Measurements from ENCODE around the gene IMPA2.
"Not testable (repeated sequence)": the region's sequence is repeated elsewhere in the genome, so short reads cannot be mapped to it uniquely, and the experiment has no call there.

IMPA2 gene

GRCh38 chr18:11953113-11953512 is 28.2 kb upstream of the IMPA2 start:
- DNase-seq = no peak
- Histone ChIP-seq H3K27me3 (replicated peaks in 2 of 5; ENCODE audit: control insufficient read depth in 4 of 5, insufficient read depth in 5 of 5, low read length in 4 of 5) (no peaks in the 10 kb centered on the region), H3K4me3 (ENCODE audit: control insufficient read depth in 1 of 7, extremely low read depth in 1 of 7, insufficient read depth in 4 of 7, low read depth in 2 of 7, low read length in 6 of 7) (no peak overlapping the region), H3K4me1 (ENCODE audit: control extremely low read depth in 1 of 4, control insufficient read depth in 4 of 4, insufficient read depth in 4 of 4, low read length in 3 of 4) (peaks cover 3 to 15% (median 6%) of the 10 kb centered on the region in 4 experiments), H3K27ac (ENCODE audit: insufficient read depth in 1 of 2, low read depth in 1 of 2, low read length in 2 of 2, poor library complexity in 1 of 2, severe bottlenecking in 2 of 2) (no peak overlapping the region), H3K36me3 (ENCODE audit: control insufficient read depth in 4 of 4, insufficient read depth in 4 of 4, low read length in 3 of 4) (no peaks in the 10 kb centered on the region), H3K9me3 (ENCODE audit: control extremely low read depth in 1 of 5, control insufficient read depth in 4 of 5, insufficient read depth in 2 of 5, low read depth in 1 of 5, low read length in 4 of 5) (peaks cover 0 to 17% (median 10%) of the 10 kb centered on the region in 5 experiments)
- CTCF ChIA-PET = interaction anchor here (1.9 to 3.3 kb wide), 2 partner anchors 36 to 41 kb away, joined by 8 to 32 read pairs; no protein-coding TSS in a partner anchor
- WGBS (ENCODE audit: insufficient coverage) = 100% methylated on average over 2 of the region's 5 CpGs
- POLR2A ChIA-PET = no interaction called here

DNA sequence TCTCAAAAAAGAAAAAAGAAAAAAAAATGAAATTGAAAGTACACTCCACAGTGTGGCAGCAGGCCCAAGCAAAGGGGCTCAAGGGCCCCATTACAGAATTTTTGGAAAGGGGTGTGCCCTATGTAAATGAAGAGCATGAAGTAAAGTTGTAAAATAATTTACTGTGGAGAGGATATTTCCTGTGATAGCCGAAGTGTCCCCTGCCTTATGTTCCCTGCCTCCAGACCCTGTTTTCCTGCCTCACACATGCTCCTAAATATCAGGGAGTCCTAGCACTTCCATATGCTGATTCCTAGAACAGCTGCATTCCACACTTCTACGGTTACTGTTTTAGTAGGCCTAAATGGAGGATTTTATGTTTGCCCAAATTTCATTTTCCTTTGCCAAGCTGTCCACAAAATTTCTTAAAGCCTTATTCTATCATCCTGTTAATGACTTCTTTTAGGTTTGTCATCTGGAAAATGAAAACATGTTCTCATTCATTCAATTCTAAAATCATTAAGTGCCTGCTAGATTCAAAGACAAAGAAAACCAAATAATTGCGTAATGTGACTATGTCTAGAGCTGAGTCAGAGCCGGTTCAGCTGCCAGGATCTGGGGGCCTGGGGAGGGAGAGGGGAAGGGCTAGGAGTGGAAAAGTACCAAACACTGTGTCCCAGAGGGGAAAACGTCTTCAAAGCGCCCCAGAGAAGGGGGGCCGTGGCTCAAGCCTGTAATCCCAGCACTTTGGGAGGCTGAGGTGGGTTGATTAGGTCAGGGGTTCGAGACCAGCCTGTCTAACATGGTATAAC is 25.9 kb upstream of the IMPA2 start:
- Histone ChIP-seq H3K9me3 (ENCODE audit: control extremely low read depth in 1 of 5, control insufficient read depth in 4 of 5, insufficient read depth in 2 of 5, low read depth in 1 of 5, low read length in 4 of 5) (peaks cover 0 to 18% (median 10%) of the 10 kb centered on the region in 5 experiments), H3K4me3 (ENCODE audit: control insufficient read depth in 1 of 7, extremely low read depth in 1 of 7, insufficient read depth in 4 of 7, low read depth in 2 of 7, low read length in 6 of 7) (no peak overlapping the region), H3K27me3 (replicated peaks in 2 of 5; ENCODE audit: control insufficient read depth in 4 of 5, insufficient read depth in 5 of 5, low read length in 4 of 5) (no peaks in the 10 kb centered on the region), H3K36me3 (ENCODE audit: control insufficient read depth in 4 of 4, insufficient read depth in 4 of 4, low read length in 3 of 4) (no peaks in the 10 kb centered on the region), H3K27ac (ENCODE audit: insufficient read depth in 1 of 2, low read depth in 1 of 2, low read length in 2 of 2, poor library complexity in 1 of 2, severe bottlenecking in 2 of 2) (no peak overlapping the region), H3K4me1 (ENCODE audit: control extremely low read depth in 1 of 4, control insufficient read depth in 4 of 4, insufficient read depth in 4 of 4, low read length in 3 of 4) (peaks cover 3 to 7% (median 5%) of the 10 kb centered on the region in 4 experiments)
- peak; percentile 39 to 78 (median 74) for DNase-seq
- POLR2A ChIA-PET = no interaction called here
- 46% methylated on average over 6 of the region's 8 CpGs for WGBS (ENCODE audit: insufficient coverage)
- CTCF ChIA-PET = interaction anchor here (1.0 to 3.3 kb wide), 4 partner anchors 9 to 39 kb away, joined by 3 to 32 read pairs (median 10); no protein-coding TSS in a partner anchor

GRCh38 chr18:11956371-11957308 is 24.7 kb upstream of the IMPA2 start:
- Histone ChIP-seq H3K9me3 (ENCODE audit: control extremely low read depth in 1 of 5, control insufficient read depth in 4 of 5, insufficient read depth in 2 of 5, low read depth in 1 of 5, low read length in 4 of 5) (peaks cover 0 to 18% (median 10%) of the 10 kb centered on the region in 5 experiments), H3K27me3 (replicated peaks in 2 of 5; ENCODE audit: control insufficient read depth in 4 of 5, insufficient read depth in 5 of 5, low read length in 4 of 5) (no peaks in the 10 kb centered on the region), H3K4me1 (ENCODE audit: control extremely low read depth in 1 of 4, control insufficient read depth in 4 of 4, insufficient read depth in 4 of 4, low read length in 3 of 4) (peaks cover 3 to 7% (median 5%) of the 10 kb centered on the region in 4 experiments), H3K4me3 (ENCODE audit: control insufficient read depth in 1 of 7, extremely low read depth in 1 of 7, insufficient read depth in 4 of 7, low read depth in 2 of 7, low read length in 6 of 7) (no peak overlapping the region), H3K36me3 (ENCODE audit: control insufficient read depth in 4 of 4, insufficient read depth in 4 of 4, low read length in 3 of 4) (no peaks in the 10 kb centered on the region), H3K27ac (ENCODE audit: insufficient read depth in 1 of 2, low read depth in 1 of 2, low read length in 2 of 2, poor library complexity in 1 of 2, severe bottlenecking in 2 of 2) (no peak overlapping the region)
- POLR2A ChIA-PET = no interaction called here
- DNase-seq = peak in 1 of 3 donors; percentile 27
- CTCF ChIA-PET = interaction anchor here (0.7 kb wide), 1 partner anchor 19 kb away, joined by 4 read pairs; no protein-coding TSS in a partner anchor
- WGBS (ENCODE audit: insufficient coverage) = 99% methylated on average over 8 of the region's 10 CpGs

DNA sequence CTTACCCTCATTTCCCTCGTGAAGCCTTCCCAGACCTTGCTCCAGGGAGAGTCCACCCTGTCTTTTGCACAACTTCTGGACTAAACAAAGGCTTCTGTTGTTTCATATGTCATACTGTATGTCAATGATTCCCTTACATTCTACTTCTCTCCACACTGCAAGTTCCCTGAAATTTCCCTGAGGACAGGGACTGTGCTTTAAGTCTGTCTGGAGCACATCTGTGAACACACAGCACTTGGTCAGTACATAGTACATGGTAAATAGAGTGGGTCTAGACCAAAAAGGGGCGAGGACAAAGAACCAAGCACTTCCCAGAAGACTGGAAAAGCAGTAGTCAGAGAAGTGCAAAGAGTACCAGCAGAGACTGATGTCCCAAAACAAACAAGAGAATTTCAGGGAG is 23.7 kb upstream of the IMPA2 start:
- Histone ChIP-seq H3K4me3 (ENCODE audit: control insufficient read depth in 1 of 7, extremely low read depth in 1 of 7, insufficient read depth in 4 of 7, low read depth in 2 of 7, low read length in 6 of 7) (no peak overlapping the region), H3K9me3 (ENCODE audit: control extremely low read depth in 1 of 5, control insufficient read depth in 4 of 5, insufficient read depth in 2 of 5, low read depth in 1 of 5, low read length in 4 of 5) (peaks cover 0 to 18% (median 10%) of the 10 kb centered on the region in 5 experiments), H3K4me1 (ENCODE audit: control extremely low read depth in 1 of 4, control insufficient read depth in 4 of 4, insufficient read depth in 4 of 4, low read length in 3 of 4) (peaks cover 3 to 7% (median 5%) of the 10 kb centered on the region in 4 experiments), H3K27me3 (replicated peaks in 2 of 5; ENCODE audit: control insufficient read depth in 4 of 5, insufficient read depth in 5 of 5, low read length in 4 of 5) (no peaks in the 10 kb centered on the region), H3K27ac (ENCODE audit: insufficient read depth in 1 of 2, low read depth in 1 of 2, low read length in 2 of 2, poor library complexity in 1 of 2, severe bottlenecking in 2 of 2) (no peak overlapping the region), H3K36me3 (ENCODE audit: control insufficient read depth in 4 of 4, insufficient read depth in 4 of 4, low read length in 3 of 4) (no peaks in the 10 kb centered on the region)
- DNase-seq = no peak
- 88% methylated on average over 1 of the region's 2 CpGs for WGBS (ENCODE audit: insufficient coverage)
- POLR2A ChIA-PET = no interaction called here
- CTCF ChIA-PET = no interaction called here

- POLR2A ChIA-PET; H3K4me3 ChIP-seq (ENCODE audit: control insufficient read depth in 1 of 7, extremely low read depth in 1 of 7, insufficient read depth in 4 of 7, low read depth in 2 of 7, low read length in 6 of 7); H3K27ac ChIP-seq (ENCODE audit: insufficient read depth in 1 of 2, low read depth in 1 of 2, low read length in 2 of 2, poor library complexity in 1 of 2, severe bottlenecking in 2 of 2); H3K36me3 ChIP-seq (ENCODE audit: control insufficient read depth in 4 of 4, insufficient read depth in 4 of 4, low read length in 3 of 4); H3K27me3 ChIP-seq (replicated peaks in 2 of 5; ENCODE audit: control insufficient read depth in 4 of 5, insufficient read depth in 5 of 5, low read length in 4 of 5); DNase-seq; CTCF ChIA-PET; H3K4me1 ChIP-seq (ENCODE audit: control extremely low read depth in 1 of 4, control insufficient read depth in 4 of 4, insufficient read depth in 4 of 4, low read length in 3 of 4): not testable (repeated sequence)
- 98% methylated on average over 16 of the region's 33 CpGs for WGBS (ENCODE audit: insufficient coverage)
- peaks cover 0 to 18% (median 10%) of the 10 kb centered on the region in 5 experiments for H3K9me3 ChIP-seq (ENCODE audit: control extremely low read depth in 1 of 5, control insufficient read depth in 4 of 5, insufficient read depth in 2 of 5, low read depth in 1 of 5, low read length in 4 of 5)
Measured at GRCh38 chr18:11959651-11960050, 21.7 kb upstream of the IMPA2 start.

- Histone ChIP-seq H3K9me3 (ENCODE audit: control extremely low read depth in 1 of 5, control insufficient read depth in 4 of 5, insufficient read depth in 2 of 5, low read depth in 1 of 5, low read length in 4 of 5) (peaks cover 0 to 18% (median 10%) of the 10 kb centered on the region in 5 experiments), H3K27me3 (replicated peaks in 2 of 5; ENCODE audit: control insufficient read depth in 4 of 5, insufficient read depth in 5 of 5, low read length in 4 of 5) (no peaks in the 10 kb centered on the region), H3K4me3 (ENCODE audit: control insufficient read depth in 1 of 7, extremely low read depth in 1 of 7, insufficient read depth in 4 of 7, low read depth in 2 of 7, low read length in 6 of 7) (no peak overlapping the region), H3K27ac (ENCODE audit: insufficient read depth in 1 of 2, low read depth in 1 of 2, low read length in 2 of 2, poor library complexity in 1 of 2, severe bottlenecking in 2 of 2) (no peak overlapping the region), H3K36me3 (ENCODE audit: control insufficient read depth in 4 of 4, insufficient read depth in 4 of 4, low read length in 3 of 4) (no peaks in the 10 kb centered on the region), H3K4me1 (ENCODE audit: control extremely low read depth in 1 of 4, control insufficient read depth in 4 of 4, insufficient read depth in 4 of 4, low read length in 3 of 4) (no peaks in the 10 kb centered on the region)
- POLR2A ChIA-PET = no interaction called here
- DNase-seq = no peak
- 100% methylated on average over 5 of the region's 17 CpGs for WGBS (ENCODE audit: insufficient coverage)
- CTCF ChIA-PET = interaction anchor here (1.0 to 1.5 kb wide), 2 partner anchors 11 to 26 kb away, joined by 3 to 4 read pairs; no protein-coding TSS in a partner anchor
Measured at GRCh38 chr18:11960743-11961380, 20.4 kb upstream of the IMPA2 start.

Measured in common myeloid progenitor, CD34-positive (primary cell).